Fibroblast of gingiva (primary cell): ENCODE measurements around the gene TNFAIP2.
"Not testable (repeated sequence)": the region's sequence is repeated elsewhere in the genome, so short reads cannot be mapped to it uniquely, and the experiment has no call there.

Experiments used
- DNase-seq: peaks from one replicate; pipeline ENCODE4 v3.0.0-alpha.2; 2011; ENCODE audit warnings: low read depth

The TNFAIP2 gene

GRCh38 chr14:103135333-103136260, 12.3 kb downstream of the TNFAIP2 start:
- no peak for DNase-seq

- DNase-seq: peak; percentile 18
These were observed 13.4 kb downstream of the TNFAIP2 start for GRCh38 chr14:103136388-103137271.

GRCh38 chr14:103137689-103138300, 14.5 kb downstream of the TNFAIP2 start:
- no peak for DNase-seq

GRCh38 chr14:103138301-103139131, 15.3 kb downstream of the TNFAIP2 start:
- DNase-seq: no peak

- no peak for DNase-seq
These were observed 16.1 kb downstream of the TNFAIP2 start for GRCh38 chr14:103139132-103140025.

GRCh38 chr14:103140316-103141109, 17.3 kb downstream of the TNFAIP2 start:
- DNase-seq: no peak

GRCh38 chr14:103141117-103141796, 18.0 kb downstream of the TNFAIP2 start:
- no peak for DNase-seq

- DNase-seq: no peak
These were observed 18.8 kb downstream of the TNFAIP2 start for GRCh38 chr14:103142026-103142425.

GRCh38 chr14:103142721-103143302, 19.6 kb downstream of the TNFAIP2 start:
- DNase-seq: no peak

- DNase-seq: peak; percentile 48
These were observed 20.2 kb downstream of the TNFAIP2 start for GRCh38 chr14:103143506-103143905.

GRCh38 chr14:103144085-103144484, 20.8 kb downstream of the TNFAIP2 start:
- DNase-seq: peak; percentile 69

- DNase-seq: no peak
These were observed 23.0 kb downstream of the TNFAIP2 start for GRCh38 chr14:103146141-103146709.

GRCh38 chr14:103149351-103150237, 26.3 kb downstream of the TNFAIP2 start:
- no peak for DNase-seq

GRCh38 chr14:103151270-103151945, 28.1 kb downstream of the TNFAIP2 start:
- no peak for DNase-seq

GRCh38 chr14:103155010-103155409, 31.7 kb downstream of the TNFAIP2 start:
- peak; percentile 77 for DNase-seq

GRCh38 chr14:103155416-103155815, 32.2 kb downstream of the TNFAIP2 start:
- DNase-seq: not testable (repeated sequence)
